NCI-H146 treated with DMSO at 0.1 percent for 48 hours (cell line): ENCODE results near the gene LBH.

Source experiments
- DNase-seq: peaks from one replicate; lab custom pipeline; 2025; ENCODE audit not compliant: unreplicated experiment; lab: John Stamatoyannopoulos, UW

Gene LBH

DNA sequence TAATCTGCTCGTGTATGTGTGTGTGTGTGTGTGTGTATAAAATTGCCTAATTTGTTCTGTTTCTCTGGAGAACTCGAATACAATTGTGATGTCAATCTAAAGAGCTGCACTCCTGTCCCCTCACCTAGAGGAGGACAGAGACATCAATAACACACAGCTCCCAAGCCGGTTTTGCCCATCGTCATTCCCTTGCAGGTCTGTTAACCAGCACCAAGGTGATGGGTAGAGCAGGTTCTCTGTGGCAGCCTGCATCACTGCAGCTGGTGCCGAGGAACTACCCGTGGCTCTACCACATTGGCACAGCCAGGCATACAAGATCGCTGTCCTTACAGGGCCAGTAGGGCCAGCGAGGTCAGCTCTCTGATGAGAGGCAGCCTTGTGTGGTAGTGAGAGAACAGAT, 41.0 kb downstream of the LBH start:
- no peak for DNase-seq

DNA sequence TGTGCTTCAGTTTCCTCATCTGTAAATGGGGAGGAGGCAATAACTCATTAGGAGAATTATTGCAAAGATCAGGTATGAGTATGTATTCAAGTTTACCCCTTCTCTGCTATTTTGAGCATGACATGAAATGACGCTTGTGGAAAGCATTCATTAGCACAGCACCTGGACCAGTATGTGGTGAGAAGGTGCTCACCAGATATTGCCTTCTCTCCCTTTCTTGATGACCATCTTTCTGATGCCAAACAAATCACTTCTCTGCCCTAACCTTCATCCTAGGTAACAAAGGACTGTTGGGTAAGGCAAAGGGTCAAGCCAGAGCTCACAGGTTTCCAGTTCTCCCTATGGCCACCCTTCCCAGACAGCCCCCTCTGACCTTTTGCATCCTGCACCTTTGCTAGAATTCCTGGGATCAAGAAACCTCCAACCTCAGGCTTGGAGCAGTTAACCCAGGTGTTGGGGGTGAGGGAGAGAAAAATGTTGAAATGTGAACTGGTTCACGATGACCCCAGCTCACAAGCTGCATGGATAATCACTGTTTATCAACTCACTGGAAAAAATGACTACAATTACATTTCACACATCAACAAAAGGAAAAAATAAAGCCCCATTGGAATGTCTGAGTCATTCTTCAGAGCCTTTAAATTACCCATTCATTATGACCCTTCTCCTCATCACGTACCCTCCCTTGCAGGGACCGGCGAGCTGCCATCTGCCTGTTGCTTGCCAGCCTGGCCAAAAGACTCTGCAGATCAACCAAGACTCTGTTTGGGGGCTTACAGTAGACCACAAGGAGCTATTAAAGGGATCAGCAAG, 41.6 kb downstream of the LBH start:
- no peak for DNase-seq

DNA sequence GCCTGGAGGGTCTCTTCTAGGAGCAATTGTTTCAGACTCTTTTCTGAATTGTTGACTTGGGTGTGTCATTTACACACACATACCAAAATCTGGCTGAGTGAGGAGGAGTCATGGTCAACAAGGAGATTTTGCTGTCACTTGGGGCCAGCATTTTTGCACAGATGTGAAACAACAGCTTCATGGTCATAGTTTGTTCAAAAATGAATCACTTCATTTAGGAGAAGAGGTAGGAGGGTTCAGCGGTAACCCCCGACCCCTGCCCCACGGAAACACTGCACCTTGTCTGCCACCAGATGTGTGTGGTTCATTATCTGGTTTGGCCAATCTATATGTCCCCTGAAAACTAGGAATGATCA, 42.2 kb downstream of the LBH start:
- DNase-seq = no peak

DNA sequence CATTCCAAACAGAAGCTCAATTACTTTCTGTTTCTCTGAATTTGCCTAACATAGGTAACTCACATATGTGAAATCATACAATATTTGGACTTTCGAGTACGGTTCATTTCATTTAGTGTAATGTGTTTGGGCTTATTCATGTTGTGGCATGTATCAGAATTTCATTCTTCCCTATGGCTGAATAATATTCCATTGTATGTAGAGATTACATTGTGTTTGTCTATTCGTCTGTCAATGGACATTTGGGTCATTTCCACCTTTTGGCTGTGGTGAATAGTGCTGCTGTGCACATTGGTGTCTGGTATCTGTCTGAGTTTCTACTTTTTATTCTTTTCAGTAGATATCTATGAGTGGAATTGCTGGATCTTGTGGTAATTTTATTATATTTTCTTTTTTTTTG, 43.9 kb downstream of the LBH start:
- no peak for DNase-seq

DNA sequence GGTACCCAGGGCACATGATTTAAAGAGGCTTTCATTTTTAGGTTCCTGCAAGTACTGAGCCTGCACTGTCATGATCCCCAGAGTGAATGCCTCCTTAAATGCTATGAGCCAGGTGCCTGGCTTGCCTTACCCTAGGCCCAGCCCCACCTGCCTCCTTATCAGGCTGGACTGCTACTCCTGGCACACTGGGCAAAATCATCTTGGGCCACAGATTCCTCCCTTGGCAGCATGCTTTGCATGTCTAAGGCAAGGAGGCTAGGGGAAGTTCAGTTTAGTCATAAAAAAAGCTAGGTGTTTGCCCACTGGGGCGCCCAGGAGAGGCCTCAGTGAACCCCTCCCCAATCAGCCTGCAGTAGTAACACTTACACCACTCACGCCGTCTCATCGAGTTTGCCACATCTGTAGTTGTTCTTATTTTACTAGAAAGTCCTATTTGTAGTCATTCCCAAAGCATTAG, 45.1 kb downstream of the LBH start:
- no peak for DNase-seq

DNA sequence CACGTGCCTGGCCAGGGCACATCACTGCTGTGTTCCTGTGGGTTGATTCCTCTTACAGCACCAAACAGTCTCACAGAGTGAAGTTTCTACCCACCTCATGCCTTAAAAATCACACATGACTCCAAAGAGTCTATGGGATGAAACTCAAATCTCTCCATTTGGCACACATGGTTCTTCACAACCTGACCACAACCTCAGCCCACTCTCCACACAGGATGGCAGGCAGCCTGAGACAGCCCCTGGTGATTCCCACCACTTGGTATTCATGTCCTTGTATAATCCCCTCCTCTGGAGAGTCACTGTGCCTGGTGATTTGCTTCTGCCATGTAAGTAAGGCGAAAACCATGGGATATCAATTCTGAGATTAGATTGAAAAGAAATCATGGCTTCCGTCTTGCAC, 46.2 kb downstream of the LBH start:
- DNase-seq = no peak

GRCh38 chr2:30278419-30278818, 47.1 kb downstream of the LBH start:
- no peak for DNase-seq

GRCh38 chr2:30280596-30281434, 49.5 kb downstream of the LBH start:
- DNase-seq = no peak

DNA sequence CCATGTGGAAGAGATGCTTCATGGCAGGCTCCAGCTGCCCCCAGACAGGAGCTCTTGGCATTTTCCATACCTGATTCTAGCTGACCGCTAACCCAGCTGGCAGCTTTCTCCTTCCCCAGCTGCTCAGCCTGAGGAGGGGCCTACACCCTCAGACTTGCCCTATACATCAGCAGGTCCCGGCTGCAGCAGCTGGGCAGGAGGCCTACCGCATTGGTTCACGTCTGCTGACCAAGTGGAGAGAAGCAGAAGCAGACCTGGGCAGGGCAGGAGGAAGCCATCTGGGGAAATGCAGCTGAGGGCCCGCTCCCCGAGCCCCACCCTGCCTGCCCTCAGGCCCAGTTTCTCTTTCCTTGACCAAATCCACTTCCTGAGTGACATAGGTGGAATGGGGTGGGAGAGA, 50.7 kb downstream of the LBH start:
- no peak for DNase-seq

- no peak for DNase-seq
Observed at GRCh38 chr2:30282721-30283120, 51.4 kb downstream of the LBH start.

- no peak for DNase-seq
Observed at GRCh38 chr2:30283931-30284565, 52.7 kb downstream of the LBH start.

- no peak for DNase-seq
Observed at GRCh38 chr2:30285758-30286157, 54.4 kb downstream of the LBH start.

DNA sequence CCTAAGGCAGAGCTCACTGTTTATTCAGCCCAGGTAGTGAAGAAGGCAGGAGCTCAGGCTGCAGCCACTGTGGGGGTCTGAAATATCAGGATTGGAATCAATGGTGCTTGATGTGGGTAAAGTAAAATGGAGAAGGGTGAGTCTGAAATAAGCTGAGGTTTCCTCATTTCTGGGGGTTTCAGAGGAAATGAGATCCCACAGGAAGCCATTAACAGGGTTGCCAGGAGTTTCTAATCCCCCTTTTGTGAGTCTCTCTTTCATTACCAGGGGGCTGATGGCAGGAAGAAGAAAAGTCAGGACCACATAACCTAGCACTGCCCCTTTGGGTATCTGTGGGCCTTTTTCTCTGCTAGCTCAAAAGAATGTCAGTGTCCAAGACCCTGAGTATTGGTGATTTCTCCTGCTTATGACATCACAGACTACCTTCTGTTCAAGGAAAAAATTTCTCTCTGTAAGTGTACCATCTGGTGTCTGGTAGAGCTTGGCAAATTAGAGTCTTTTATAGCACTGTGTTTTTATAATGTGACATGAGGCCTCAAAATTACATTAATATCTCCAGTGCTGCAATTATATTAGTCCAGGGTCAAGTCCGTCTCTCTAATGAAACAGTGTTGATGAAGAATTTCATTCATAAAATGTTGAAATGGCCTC, 56.0 kb downstream of the LBH start:
- DNase-seq = no peak

GRCh38 chr2:30287857-30288513, 56.7 kb downstream of the LBH start:
- no peak for DNase-seq

GRCh38 chr2:30288561-30288960, 57.2 kb downstream of the LBH start:
- no peak for DNase-seq

DNA sequence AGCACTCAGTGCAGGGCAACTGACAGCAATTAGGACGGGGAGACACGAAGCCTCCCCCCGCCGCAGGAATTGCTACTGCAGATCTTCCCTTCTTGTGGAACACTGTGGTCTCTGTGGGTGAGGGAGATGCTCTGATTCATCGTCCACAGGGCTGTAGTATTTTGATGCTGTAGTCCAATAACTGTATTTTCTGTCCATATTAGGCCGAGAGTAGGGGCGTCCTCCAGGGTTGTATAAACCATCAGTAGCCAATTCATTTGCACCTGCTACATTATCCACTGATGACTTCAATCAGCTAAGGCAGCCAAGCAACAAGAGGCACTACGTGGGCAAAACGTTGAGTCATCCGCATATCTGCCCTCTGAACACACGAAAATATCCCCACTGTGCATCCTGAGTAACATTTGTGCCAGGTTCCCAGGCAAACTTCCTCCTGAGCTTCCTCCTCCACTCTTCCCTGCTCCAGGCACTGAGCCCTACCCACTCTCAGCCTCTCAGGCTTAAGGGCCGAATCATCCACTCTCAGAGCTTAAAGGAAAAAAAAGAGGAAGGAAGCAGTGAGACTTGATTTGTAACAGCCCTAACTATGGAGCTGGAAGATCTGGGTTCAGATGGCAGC, 62.1 kb downstream of the LBH start:
- no peak for DNase-seq

GRCh38 chr2:30294133-30294532, 62.8 kb downstream of the LBH start:
- DNase-seq = no peak

- DNase-seq = no peak
Observed at GRCh38 chr2:30296496-30296895, 65.2 kb downstream of the LBH start.

DNA sequence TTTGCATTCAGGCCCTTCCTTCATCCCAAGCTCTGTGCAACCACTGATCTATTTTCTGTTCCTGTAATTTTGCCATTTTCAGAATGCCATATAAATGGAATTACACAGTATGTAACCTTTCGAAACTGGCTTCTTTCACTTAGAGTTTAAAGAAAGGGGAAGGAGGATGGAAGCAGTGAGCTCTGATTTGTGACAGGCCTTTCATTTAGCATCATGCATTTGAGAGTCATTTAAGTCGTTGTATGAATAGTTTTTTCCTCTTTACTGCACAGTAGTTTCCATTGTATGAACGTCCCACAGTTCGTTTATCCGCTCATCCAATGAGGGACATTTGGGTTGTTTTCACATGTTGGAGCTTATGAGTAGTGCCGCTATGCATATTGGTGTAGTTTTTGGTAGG, 67.0 kb downstream of the LBH start:
- no peak for DNase-seq

DNA sequence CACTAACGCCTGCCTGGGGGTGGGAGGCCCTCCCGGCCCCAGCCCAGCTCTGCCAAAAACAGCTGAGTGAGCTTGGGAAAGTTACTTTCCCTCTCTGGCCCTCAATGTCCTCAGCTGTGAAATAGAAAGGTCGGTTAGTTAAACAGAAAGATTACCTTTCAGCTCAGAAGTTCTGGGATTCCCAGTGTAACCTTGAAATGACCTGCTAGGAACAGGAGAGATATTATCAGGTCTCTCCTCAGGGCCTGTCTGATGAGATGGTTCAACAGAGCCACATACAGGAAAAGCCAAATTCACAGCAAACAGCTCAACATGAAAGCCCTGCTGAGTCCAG, 68.8 kb downstream of the LBH start:
- DNase-seq = no peak
